AG10803 (cell line): ENCODE measurements around the gene PLCG2.

Source experiments
- DNase-seq: peaks from one replicate; pipeline ENCODE4 v3.0.0; 2010; ENCODE audit warnings: low read depth
- H3K4me3 ChIP-seq: 2 replicates; pipeline ENCODE4 v1.5.1; 2011; ENCODE audit warnings: mild to moderate bottlenecking, low read length, control low read depth
- CTCF ChIP-seq: conservative IDR thresholded peaks from 2 replicates; pipeline ENCODE4 v1.5.1; 2011; ENCODE audit warnings: mild to moderate bottlenecking, low read length, control low read depth, inconsistent platforms

Gene PLCG2

GRCh38 chr16:81816351-81816750, 37.3 kb downstream of the PLCG2 start:
- no peak for TF ChIP-seq CTCF
- H3K4me3 ChIP-seq, result no peak overlapping the region
- DNase-seq, result no peak

- DNase-seq, result no peak
- no peak overlapping the region for H3K4me3 ChIP-seq
- no peak for TF ChIP-seq CTCF
Measured at GRCh38 chr16:81816793-81817210, 37.7 kb downstream of the PLCG2 start.

GRCh38 chr16:81817296-81817695, 38.2 kb downstream of the PLCG2 start:
- no peak for TF ChIP-seq CTCF
- H3K4me3 ChIP-seq, result no peak overlapping the region
- no peak for DNase-seq

GRCh38 chr16:81817789-81818567, 38.9 kb downstream of the PLCG2 start:
- DNase-seq, result no peak
- H3K4me3 ChIP-seq, result no peak overlapping the region
- no peak for TF ChIP-seq CTCF

GRCh38 chr16:81818568-81818896, 39.4 kb downstream of the PLCG2 start:
- DNase-seq, result no peak
- H3K4me3 ChIP-seq, result no peak overlapping the region
- no peak for TF ChIP-seq CTCF

- no peak for TF ChIP-seq CTCF
- no peak overlapping the region for H3K4me3 ChIP-seq
- no peak for DNase-seq
Measured at GRCh38 chr16:81818905-81819304, 39.8 kb downstream of the PLCG2 start.

GRCh38 chr16:81821436-81822128, 42.5 kb downstream of the PLCG2 start:
- H3K4me3 ChIP-seq, result no peak overlapping the region
- TF ChIP-seq CTCF, result no peak
- DNase-seq, result no peak
